Parathyroid adenoma (tissue), 2 donors: ENCODE measurements around the gene GARRE1.

Source experiments
- H2AFZ ChIP-seq: fragments of 300-600 bp; sonication (generic); one replicate; pipeline ENCODE4 v1.7.0; 2017; ENCODE audit warnings: antibody characterized with exemption, mild to moderate bottlenecking
- H3K27ac ChIP-seq: fragments of 300-600 bp; sonication (generic); one replicate; pipeline ENCODE4 v1.7.0; 2017
- H3K27me3 ChIP-seq: fragments of 300-600 bp; sonication (generic); one replicate; pipeline ENCODE4 v1.7.0; 2017; ENCODE audit warnings: low read length; ENCODE audit not compliant: control insufficient read depth, insufficient read depth
- H3K36me3 ChIP-seq: fragments of 300-600 bp; sonication (generic); one replicate; pipeline ENCODE4 v1.7.0; 2017; ENCODE audit warnings: low read length; ENCODE audit not compliant: control insufficient read depth, insufficient read depth
- H3K4me1 ChIP-seq: fragments of 300-600 bp; sonication (generic); one replicate; pipeline ENCODE4 v1.7.0; 2017; ENCODE audit warnings: control low read depth
- H3K4me2 ChIP-seq: fragments of 300-600 bp; sonication (generic); one replicate; pipeline ENCODE4 v1.7.0; 2017; ENCODE audit warnings: low read length
- H3K4me3 ChIP-seq: fragments of 300-600 bp; sonication (generic); one replicate; pipeline ENCODE4 v1.7.0; 2017; ENCODE audit warnings: low read depth, low read length
- H3K79me2 ChIP-seq: fragments of 300-600 bp; sonication (generic); one replicate; pipeline ENCODE4 v1.7.0; 2017; ENCODE audit warnings: control low read depth
- H3K9ac ChIP-seq: fragments of 300-600 bp; sonication (generic); one replicate; pipeline ENCODE4 v1.7.0; 2017; ENCODE audit warnings: mild to moderate bottlenecking
- H3K9me3 ChIP-seq: fragments of 300-600 bp; sonication (generic); one replicate; pipeline ENCODE4 v1.7.0; 2017; ENCODE audit warnings: low read length; ENCODE audit not compliant: control insufficient read depth
- CTCF ChIP-seq: fragments of 300-600 bp; sonication (generic); IDR thresholded peaks from one replicate; pipeline ENCODE4 v1.7.0; 2017; ENCODE audit warnings: antibody characterized with exemption, mild to moderate bottlenecking
- donor health status: primary hyperparathyroidism.

Gene GARRE1

GRCh38 chr19:34269968-34270621, 15.7 kb downstream of the GARRE1 start:
- Histone ChIP-seq H3K4me1 (peaks cover 17% of the 10 kb centered on the region), H3K79me2 (peaks cover 53% of the 10 kb centered on the region)

GRCh38 chr19:34273121-34273520, 18.8 kb downstream of the GARRE1 start:
- no peak for TF ChIP-seq CTCF
- Histone ChIP-seq H3K4me2 (no peak overlapping the region), H3K4me1 (peaks cover 17% of the 10 kb centered on the region), H3K36me3 (no peaks in the 10 kb centered on the region), H3K27ac (no peak overlapping the region), H3K27me3 (no peaks in the 10 kb centered on the region), H3K4me3 (no peak overlapping the region), H3K9me3 (no peaks in the 10 kb centered on the region), H3K79me2 (peaks cover 52% of the 10 kb centered on the region), H2AFZ (no peak overlapping the region), H3K9ac (no peak overlapping the region)

More at GRCh38 chr19:34269968-34270621, 15.7 kb downstream of the GARRE1 start:
- Histone ChIP-seq H3K36me3 (no peaks in the 10 kb centered on the region), H3K4me2 (peak overlapping the region; percentile 43), H2AFZ (peak overlapping the region; percentile 16), H3K27ac (peak overlapping the region; percentile 77), H3K4me3 (no peak overlapping the region), H3K9me3 (no peaks in the 10 kb centered on the region), H3K27me3 (no peaks in the 10 kb centered on the region), H3K9ac (no peak overlapping the region)
- TF ChIP-seq CTCF, result no peak

- Histone ChIP-seq H2AFZ (no peak overlapping the region), H3K79me2 (peaks cover 58% of the 10 kb centered on the region), H3K4me2 (no peak overlapping the region), H3K27me3 (no peaks in the 10 kb centered on the region), H3K9me3 (no peaks in the 10 kb centered on the region), H3K9ac (no peak overlapping the region), H3K4me1 (peaks cover 14% of the 10 kb centered on the region), H3K27ac (no peak overlapping the region), H3K36me3 (no peaks in the 10 kb centered on the region), H3K4me3 (no peak overlapping the region)
- no peak for TF ChIP-seq CTCF
Observed at GRCh38 chr19:34274284-34274826, 20.0 kb downstream of the GARRE1 start.

- H3K27me3 ChIP-seq, result no peaks in the 10 kb centered on the region
- H3K36me3 ChIP-seq, result no peaks in the 10 kb centered on the region
- no peak for TF ChIP-seq CTCF
- H3K27ac ChIP-seq, result no peak overlapping the region
- H3K9ac ChIP-seq, result no peak overlapping the region
- H3K4me1 ChIP-seq, result peaks cover 8% of the 10 kb centered on the region
- H3K79me2 ChIP-seq, result peaks cover 60% of the 10 kb centered on the region
- H3K4me3 ChIP-seq, result no peak overlapping the region
- no peaks in the 10 kb centered on the region for H3K9me3 ChIP-seq
- no peak overlapping the region for H3K4me2 ChIP-seq
- H2AFZ ChIP-seq, result no peak overlapping the region
Observed at GRCh38 chr19:34274827-34275625, 20.7 kb downstream of the GARRE1 start.
